NCI-H748 (cell line): ENCODE data around the gene NFKBIB.
A peak's percentile ranks its signal among the peaks of the same experiment; 100 is the strongest.
"Not testable (repeated sequence)": the region's sequence is repeated elsewhere in the genome, so short reads cannot be mapped to it uniquely, and the experiment has no call there.

Source experiments
- DNase-seq: peaks from one replicate; lab custom pipeline; 2025; ENCODE audit not compliant: unreplicated experiment; lab: John Stamatoyannopoulos, UW

Gene NFKBIB

DNA sequence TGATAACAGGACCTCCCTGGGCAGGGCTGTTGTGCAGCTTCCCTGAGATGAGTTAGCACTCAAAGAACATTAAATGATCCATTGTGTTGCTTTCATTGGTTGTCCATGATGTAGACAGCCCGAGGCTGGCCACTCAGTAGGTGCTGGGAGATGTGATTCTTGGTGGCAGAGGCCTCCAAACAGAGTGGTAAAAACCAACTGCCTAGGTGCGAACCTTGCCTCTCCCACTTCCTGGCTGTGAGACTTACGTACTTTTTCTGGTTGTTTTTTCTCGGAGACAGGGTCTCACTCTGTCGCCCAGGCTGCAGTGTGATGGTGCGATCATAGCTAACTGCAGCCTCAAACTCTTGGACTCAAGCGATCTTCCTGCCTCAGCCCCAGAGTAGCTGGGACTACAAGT lies 24.6 kb downstream of the NFKBIB start:
- DNase-seq: no peak

DNA sequence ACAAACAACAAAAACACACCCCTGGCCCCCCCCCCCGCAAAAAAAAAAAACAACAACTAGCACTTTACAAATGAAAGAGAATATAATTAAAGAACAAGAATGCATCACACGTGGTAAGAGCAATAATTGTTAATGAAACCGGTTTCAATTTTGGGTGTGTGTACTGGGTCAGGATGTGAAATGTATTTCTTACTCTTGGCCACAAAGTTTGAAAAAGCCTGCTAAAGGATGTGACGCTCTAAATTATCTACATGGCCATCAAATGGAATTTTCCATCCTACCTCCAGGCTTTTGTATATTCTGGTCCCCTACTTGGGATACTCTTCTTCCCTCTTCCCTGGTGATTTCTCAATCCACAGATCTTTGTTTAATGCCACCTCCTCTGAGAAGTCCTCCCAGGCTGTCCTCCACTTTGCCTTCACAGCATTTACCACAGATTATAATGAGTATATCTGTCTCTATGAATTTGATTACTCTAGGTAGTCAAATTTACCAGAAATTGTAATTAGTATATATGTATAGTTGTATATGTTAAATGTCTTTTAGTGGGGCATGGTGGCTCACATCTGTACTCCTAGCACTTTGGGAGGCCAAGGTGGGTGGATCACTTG lies 28.7 kb downstream of the NFKBIB start:
- no peak for DNase-seq

DNA sequence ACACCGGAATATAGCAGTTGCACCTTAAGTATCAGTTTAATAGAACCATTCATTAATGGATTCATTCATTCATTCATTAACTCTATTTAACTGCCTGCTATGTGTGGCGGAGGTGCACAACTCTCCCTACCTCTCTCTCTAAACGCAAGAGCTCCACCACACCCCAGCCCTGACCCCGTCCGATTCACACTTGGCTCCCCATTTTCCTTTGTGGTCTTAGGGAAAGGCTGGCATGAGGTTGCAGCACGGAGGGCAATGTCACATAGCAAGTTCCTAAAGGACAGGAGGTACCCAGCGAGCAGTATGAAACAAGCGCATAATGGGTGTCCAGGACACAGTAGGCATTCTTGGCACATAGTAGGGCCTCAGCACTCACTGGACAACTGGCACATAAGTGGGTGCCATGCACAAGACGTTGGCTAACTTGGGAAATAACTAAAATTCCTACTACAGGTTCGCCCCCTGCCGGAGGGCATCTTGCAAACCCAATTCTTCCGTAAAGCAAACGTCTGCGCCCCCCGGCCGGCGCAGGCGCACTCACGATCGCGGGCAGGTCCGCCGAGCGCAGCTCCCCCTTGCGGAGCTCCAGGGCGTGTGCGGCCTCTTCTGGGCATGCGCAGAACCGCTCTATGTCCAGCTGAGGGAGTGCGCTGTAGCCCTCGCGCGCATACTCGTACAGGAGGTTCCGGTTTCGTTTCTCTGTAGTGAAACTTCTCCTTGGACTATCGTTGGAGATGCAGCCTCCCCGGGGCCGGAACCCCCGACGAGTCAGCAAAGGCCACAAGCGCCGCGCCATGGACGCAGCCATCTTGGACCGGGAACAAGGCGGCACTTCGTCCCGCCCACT lies 30.4 kb downstream of the NFKBIB start, which contains the start of gene SARS2:
Gene SARS2 (minus strand): TSS at position 835 of the 847 bp plus-strand sequence. CDS start 27 bp downstream, at position 808.
- DNase-seq: peak; percentile 96

DNA sequence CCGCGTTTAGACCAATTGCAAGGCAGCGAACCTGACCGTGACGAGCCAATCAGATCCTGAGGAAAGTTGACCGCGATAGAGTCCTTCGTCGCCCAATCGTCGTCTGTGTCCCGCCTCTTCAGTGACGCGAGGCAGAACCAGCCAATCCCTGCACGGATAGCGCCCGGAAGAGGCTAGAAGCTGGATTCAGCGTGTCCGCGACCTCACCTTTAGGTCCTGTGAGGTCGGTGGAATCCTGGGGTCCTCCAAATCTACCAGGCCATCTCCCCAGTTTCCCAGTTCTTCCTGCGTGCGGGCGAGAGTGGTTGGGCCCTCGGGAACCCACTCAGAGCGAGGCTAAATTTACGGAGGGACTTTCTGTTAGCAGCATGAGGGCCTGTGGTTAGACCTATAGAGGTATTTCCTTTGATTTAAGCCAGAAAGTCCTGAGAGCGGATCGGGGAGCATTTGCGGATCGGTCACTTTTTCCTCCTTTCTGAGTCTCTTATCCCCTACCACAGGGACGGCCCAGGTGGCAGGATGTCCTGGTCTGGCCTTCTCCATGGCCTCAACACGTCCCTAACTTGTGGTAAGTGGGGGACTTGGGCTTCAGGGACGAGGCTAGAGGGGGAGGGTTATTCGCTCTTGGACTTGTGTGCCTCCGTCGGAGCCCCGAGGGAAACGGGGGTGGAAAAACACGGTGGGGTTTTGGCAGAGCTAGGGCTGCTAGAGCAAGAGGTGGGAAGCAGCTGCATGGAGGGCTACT lies 31.2 kb downstream of the NFKBIB start, which contains the start of gene MRPS12:
Gene MRPS12 (plus strand): TSS at position 169 of the 745 bp plus-strand sequence. CDS start 351 bp downstream, at position 520.
- DNase-seq: peak; percentile 100

DNA sequence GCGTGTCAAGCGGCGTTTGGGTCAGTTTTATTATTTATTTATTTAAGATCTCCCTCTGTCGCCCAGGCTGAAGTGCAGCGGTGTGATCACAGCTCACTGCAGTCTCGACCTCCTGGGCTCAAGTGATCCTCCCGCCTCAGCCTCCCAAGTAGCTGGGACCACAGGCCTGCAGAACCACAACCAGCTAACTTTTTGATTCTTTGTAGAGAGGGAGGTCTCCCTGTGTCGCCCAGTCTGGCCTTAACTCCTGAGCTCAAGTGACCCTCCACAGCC lies 31.7 kb downstream of the NFKBIB start:
- no peak for DNase-seq

DNA sequence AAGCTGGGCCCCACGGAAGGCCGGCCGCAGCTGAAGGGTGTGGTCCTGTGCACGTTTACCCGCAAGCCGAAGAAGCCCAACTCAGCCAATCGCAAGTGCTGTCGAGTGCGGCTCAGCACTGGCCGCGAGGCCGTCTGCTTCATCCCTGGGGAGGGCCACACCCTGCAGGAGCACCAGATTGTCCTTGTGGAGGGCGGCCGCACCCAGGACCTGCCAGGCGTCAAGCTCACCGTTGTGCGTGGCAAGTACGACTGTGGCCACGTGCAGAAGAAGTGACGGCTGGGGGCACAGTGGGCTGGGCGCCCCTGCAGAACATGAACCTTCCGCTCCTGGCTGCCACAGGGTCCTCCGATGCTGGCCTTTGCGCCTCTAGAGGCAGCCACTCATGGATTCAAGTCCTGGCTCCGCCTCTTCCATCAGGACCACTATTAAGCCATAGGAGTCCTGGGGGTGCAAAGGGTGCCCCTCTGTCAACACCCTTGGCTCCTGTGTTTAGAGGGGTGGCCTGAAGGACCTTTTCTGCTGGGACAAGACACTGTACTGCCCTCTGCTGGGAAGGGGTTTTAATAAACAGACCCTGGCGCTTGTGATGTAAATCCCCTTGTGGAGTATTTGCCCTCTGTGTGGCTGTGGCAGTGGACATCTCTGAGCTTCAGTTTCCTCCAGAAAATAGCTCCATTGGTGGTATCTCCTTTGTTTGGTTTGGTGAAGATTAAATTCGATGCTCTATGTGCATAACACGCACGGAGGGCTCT lies 32.8 kb downstream of the NFKBIB start:
- DNase-seq: peak; percentile 36

- DNase-seq: no peak
Observed at GRCh38 chr19:38933544-38933943, 33.8 kb downstream of the NFKBIB start.

GRCh38 chr19:38939957-38940356 lies 40.2 kb downstream of the NFKBIB start:
- no peak for DNase-seq

- not testable (repeated sequence) for DNase-seq
Observed at GRCh38 chr19:38941466-38941865, 41.7 kb downstream of the NFKBIB start.

- DNase-seq: no peak
Observed at GRCh38 chr19:38941979-38942378, 42.2 kb downstream of the NFKBIB start.

GRCh38 chr19:38942471-38943181 lies 42.9 kb downstream of the NFKBIB start:
- DNase-seq: no peak

- peak; percentile 71 for DNase-seq
Observed at GRCh38 chr19:38944981-38945506, 45.3 kb downstream of the NFKBIB start.

DNA sequence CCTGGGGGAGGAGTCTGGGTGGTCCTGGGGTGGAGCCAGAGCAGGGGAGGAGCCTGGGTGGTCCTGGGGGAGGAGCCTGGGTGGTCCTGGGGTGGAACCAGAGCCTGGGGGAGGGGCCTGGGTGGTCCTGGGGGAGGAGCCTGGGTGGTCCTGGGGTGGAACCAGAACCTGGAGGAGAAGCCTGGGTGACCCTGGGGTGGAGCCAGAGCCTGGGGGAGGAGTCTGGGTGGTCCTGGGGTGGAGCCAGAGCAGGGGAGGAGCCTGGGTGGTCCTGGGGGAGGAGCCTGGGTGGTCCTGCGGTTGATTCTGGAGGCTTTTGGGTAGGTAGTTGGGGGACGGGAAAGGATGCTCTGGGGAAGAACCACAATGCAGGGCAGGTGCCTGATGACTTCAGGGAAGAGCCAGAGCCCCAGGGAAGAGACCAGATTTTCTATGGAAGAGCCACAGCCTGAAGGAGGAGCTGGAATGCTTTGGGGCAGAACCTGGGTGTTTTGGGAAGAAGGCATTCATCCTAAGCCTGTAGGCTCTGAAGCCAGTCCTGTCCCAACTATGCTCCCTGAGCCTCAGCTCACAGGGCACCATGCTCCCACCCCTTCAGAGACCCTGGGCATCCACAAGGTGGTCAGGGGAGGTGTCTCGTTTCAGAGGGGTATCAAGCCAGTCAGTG lies 45.9 kb downstream of the NFKBIB start:
- no peak for DNase-seq

GRCh38 chr19:38946229-38947010 lies 46.7 kb downstream of the NFKBIB start:
- DNase-seq: no peak

DNA sequence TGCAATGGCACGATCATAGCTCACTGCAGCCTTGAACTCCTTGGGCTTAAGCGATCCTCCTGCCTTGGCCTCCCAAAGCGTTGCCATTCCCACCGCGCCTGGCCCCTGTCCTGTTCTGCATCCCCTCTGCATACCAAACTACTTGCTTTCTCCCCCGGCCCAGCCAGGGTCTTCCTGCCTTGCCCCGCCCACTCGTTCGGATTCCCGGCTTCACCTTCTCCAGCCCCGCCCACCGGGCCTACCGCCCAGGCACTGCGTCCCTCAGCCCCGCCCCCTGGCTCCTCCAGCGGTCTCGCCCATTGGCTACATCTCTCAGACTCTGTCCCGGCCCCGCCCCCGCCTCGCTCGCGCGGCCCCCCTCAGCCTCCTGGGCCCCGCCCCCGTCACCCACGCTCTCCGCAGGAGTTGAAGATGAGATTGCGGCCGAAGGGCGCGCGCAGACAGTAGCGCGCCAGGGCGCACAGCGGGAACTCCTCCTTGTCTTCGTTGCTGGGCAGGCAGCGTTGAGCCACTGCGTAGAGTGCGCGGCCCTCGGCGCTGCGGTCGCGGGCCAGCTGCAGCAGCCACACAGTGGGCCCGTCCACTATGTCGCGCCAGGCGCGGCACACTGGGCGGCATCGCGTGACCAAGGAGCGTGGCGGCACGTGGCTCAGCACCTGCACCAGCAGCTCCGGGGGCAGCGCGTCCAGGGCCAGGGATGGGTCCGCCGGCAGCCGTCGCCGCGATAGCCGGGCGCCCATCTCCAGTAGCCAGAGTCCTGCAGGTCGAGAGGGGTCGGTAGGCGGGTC lies 50.0 kb downstream of the NFKBIB start:
- DNase-seq: peak; percentile 96

- DNase-seq: no peak
Observed at GRCh38 chr19:38951187-38951586, 51.4 kb downstream of the NFKBIB start.

GRCh38 chr19:38952395-38953165 lies 52.8 kb downstream of the NFKBIB start:
- peak; percentile 83 for DNase-seq
